Measurements from ENCODE around the gene B4GALT1.

B4GALT1 gene

GRCh38 chr9:33065157-33066076, 101.7 kb downstream of the B4GALT1 start:
- Histone ChIP-seq H3K79me2 (no peaks in the 10 kb centered on the region), H3K4me1 (no peaks in the 10 kb centered on the region), H3K9ac (no peak overlapping the region), H3K27me3 (ENCODE audit: control insufficient read depth, insufficient read depth, low read length) (no peaks in the 10 kb centered on the region), H3K27ac (no peak overlapping the region), H2AFZ (no peak overlapping the region), H3K4me2 (ENCODE audit: low read length) (no peak overlapping the region), H3K9me3 (ENCODE audit: control insufficient read depth, low read length) (no peaks in the 10 kb centered on the region), H3K4me3 (ENCODE audit: low read depth, low read length) (no peak overlapping the region), H3K36me3 (ENCODE audit: control insufficient read depth, insufficient read depth, low read length) (no peaks in the 10 kb centered on the region)
- no peak for TF ChIP-seq CTCF (IDR thresholded peaks at IDR 0.05)

Measured in parathyroid adenoma (tissue), 2 donors.